B cell (primary cell): ENCODE data around the gene CDKN2D.

Experiments
- EZH2 ChIP-seq: IDR thresholded peaks from 2 replicates; pipeline ENCODE4 v1.6.1; 2012; ENCODE audit warnings: borderline replicate concordance, low read depth, mild to moderate bottlenecking, moderate library complexity, low read length; ENCODE audit not compliant: insufficient read depth, poor library complexity, severe bottlenecking
- TF ChIP-seq, protein P1 (sequence below): fragments of 200-600 bp; IDR thresholded peaks from one replicate; pipeline ENCODE4 v1.8.0; 2022; ENCODE audit warnings: antibody characterized with exemption, mild to moderate bottlenecking

DNA sequence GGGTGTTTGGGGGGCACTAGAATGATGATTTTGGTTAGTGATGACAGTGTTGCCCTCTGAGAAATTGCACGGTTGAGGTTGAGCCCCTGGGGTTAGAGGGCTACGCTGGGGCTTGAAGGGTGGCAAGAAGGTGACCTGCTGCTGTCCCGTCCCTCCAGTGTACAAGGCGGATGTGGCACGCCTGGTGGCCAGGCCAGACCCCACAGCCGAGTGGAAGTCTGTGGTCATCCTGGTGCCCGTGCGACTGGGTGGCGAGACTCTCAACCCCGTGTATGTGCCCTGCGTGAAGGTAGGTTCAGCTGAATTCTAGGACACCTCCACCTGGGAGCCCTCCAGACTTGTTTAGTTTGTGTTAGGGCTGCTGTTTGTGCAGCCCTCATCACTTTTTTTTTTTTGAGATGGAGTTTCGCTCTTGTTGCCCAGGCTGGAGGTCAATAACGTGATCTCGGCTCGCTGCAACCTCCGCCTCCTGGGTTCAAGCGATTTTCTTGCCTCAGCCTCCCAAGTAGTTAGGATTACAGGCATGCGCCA lies 20.0 kb downstream of the CDKN2D start:
- TF ChIP-seq, protein P1, sequence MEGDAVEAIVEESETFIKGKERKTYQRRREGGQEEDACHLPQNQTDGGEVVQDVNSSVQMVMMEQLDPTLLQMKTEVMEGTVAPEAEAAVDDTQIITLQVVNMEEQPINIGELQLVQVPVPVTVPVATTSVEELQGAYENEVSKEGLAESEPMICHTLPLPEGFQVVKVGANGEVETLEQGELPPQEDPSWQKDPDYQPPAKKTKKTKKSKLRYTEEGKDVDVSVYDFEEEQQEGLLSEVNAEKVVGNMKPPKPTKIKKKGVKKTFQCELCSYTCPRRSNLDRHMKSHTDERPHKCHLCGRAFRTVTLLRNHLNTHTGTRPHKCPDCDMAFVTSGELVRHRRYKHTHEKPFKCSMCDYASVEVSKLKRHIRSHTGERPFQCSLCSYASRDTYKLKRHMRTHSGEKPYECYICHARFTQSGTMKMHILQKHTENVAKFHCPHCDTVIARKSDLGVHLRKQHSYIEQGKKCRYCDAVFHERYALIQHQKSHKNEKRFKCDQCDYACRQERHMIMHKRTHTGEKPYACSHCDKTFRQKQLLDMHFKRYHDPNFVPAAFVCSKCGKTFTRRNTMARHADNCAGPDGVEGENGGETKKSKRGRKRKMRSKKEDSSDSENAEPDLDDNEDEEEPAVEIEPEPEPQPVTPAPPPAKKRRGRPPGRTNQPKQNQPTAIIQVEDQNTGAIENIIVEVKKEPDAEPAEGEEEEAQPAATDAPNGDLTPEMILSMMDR: no peak
- no peak for TF ChIP-seq EZH2
